ENCODE measurements around the gene PACS1. TPM values are rescaled to one million over a fixed set of nuclear protein-coding genes. Genes with fewer than 3 reads are reported as not detected.

The PACS1 gene
- total RNA-seq, 1 donor from 2014 or later, result 49.9 TPM

DNA sequence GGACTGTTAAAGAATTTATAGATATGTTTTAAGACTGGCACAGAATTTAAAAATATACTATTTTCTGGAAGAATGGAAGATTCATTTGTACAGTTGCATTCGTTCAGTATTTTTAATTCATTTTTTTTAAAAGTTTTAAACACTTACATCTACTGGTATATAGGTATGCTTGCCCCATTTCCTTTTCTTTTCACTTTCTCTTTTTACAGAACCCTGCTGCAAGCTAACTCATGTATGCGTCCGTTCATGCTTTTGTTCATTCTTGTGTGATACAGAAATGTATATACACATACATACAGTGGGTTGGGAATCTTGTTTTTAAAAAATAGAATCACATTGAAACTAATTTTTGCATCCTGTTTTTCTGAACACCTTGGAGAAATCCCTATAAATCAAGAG, 31.0 kb downstream of the PACS1 start:
- Mint-ChIP-seq H3K27ac (no peak overlapping the region), H3K4me1 (ENCODE audit: unreplicated experiment) (peaks cover 12% of the 10 kb centered on the region), H3K9me3 (no peaks in the 10 kb centered on the region), H3K4me3 (no peak overlapping the region), H3K36me3 (peaks cover 3% of the 10 kb centered on the region), H3K27me3 (no peaks in the 10 kb centered on the region)
- no peak for DNase-seq (ENCODE audit: extremely low spot score, unreplicated experiment)
- TF ChIP-seq CTCF (conservative IDR thresholded peaks at IDR 0.05), result no peak

- H3K9me3 Mint-ChIP-seq, result no peaks in the 10 kb centered on the region
- H3K4me3 Mint-ChIP-seq, result no peak overlapping the region
- DNase-seq (ENCODE audit: extremely low spot score, unreplicated experiment), result no peak
- H3K27me3 Mint-ChIP-seq, result no peaks in the 10 kb centered on the region
- H3K27ac Mint-ChIP-seq, result no peak overlapping the region
- peaks cover 23% of the 10 kb centered on the region for H3K4me1 Mint-ChIP-seq (ENCODE audit: unreplicated experiment)
- peaks cover 10% of the 10 kb centered on the region for H3K36me3 Mint-ChIP-seq
- TF ChIP-seq CTCF (conservative IDR thresholded peaks at IDR 0.05), result no peak
Observed at GRCh38 chr11:66104057-66104638, 34.1 kb downstream of the PACS1 start.

- Mint-ChIP-seq H3K9me3 (no peaks in the 10 kb centered on the region), H3K27me3 (no peaks in the 10 kb centered on the region), H3K27ac (peak overlapping the region; percentile 73), H3K4me1 (ENCODE audit: unreplicated experiment) (peaks cover 16% of the 10 kb centered on the region), H3K36me3 (peaks cover 10% of the 10 kb centered on the region), H3K4me3 (no peak overlapping the region)
- no peak for DNase-seq (ENCODE audit: extremely low spot score, unreplicated experiment)
- TF ChIP-seq CTCF (conservative IDR thresholded peaks at IDR 0.05), result no peak
Observed at GRCh38 chr11:66106786-66107599, 36.9 kb downstream of the PACS1 start.

- no peak for DNase-seq (ENCODE audit: extremely low spot score, unreplicated experiment)
- Mint-ChIP-seq H3K9me3 (no peaks in the 10 kb centered on the region), H3K27me3 (no peaks in the 10 kb centered on the region), H3K27ac (peak overlapping the region; percentile 73), H3K4me1 (ENCODE audit: unreplicated experiment) (peaks cover 24% of the 10 kb centered on the region), H3K4me3 (peak overlapping the region; percentile 13), H3K36me3 (peaks cover 10% of the 10 kb centered on the region)
- no peak for TF ChIP-seq CTCF (conservative IDR thresholded peaks at IDR 0.05)
Observed at GRCh38 chr11:66107600-66108510, 37.8 kb downstream of the PACS1 start.

DNA sequence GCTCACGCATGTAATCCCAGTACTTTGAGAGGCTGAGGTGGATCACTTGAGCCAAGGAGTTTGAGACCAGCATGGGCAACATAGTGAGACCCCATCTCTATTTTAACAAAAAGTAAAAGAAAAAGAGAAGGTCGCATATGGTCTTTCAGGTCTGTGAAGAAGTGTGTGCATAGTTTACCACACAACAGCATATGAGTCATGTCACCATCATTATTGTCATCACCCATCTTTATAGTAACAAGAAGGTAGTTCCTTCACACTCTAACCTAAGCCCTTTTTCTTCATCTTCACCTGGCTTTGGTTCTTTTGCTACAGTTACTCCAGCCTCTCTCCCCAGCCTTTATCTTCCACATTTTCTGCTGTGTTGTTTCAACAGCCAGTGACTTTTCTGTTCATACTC, 39.2 kb downstream of the PACS1 start:
- H3K4me3 Mint-ChIP-seq, result no peak overlapping the region
- H3K27ac Mint-ChIP-seq, result no peak overlapping the region
- no peak for DNase-seq (ENCODE audit: extremely low spot score, unreplicated experiment)
- no peaks in the 10 kb centered on the region for H3K9me3 Mint-ChIP-seq
- no peaks in the 10 kb centered on the region for H3K27me3 Mint-ChIP-seq
- TF ChIP-seq CTCF (conservative IDR thresholded peaks at IDR 0.05), result no peak
- H3K4me1 Mint-ChIP-seq (ENCODE audit: unreplicated experiment), result peaks cover 31% of the 10 kb centered on the region
- peaks cover 7% of the 10 kb centered on the region for H3K36me3 Mint-ChIP-seq
